Activated CD4-positive, alpha-beta memory T cell treated with anti-CD3 and anti-CD28 coated beads for 36 hours (primary cell): ENCODE measurements around the gene KCNQ1OT1. TPM values are rescaled to one million over a fixed set of nuclear protein-coding genes. Genes with fewer than 3 reads are reported as not detected.

Source experiments
- CTCF ChIA-PET: fragments of 350-600 bp; sonication (Branson Sonifier 250); formaldehyde crosslinking; loops from one replicate; lab custom pipeline; 2021; ENCODE audit warnings: antibody characterized with exemption, inconsistent platforms; lab: Charles Lee
- POLR2A ChIA-PET: fragments of 350-600 bp; sonication (Branson Sonifier 250); formaldehyde crosslinking; loops from one replicate; lab custom pipeline; 2021; ENCODE audit warnings: antibody characterized with exemption; lab: Charles Lee
- DNase-seq: peaks from one replicate; pipeline ENCODE4 v3.0.0-alpha.2; 2020
- H3K27ac Mint-ChIP-seq: one replicate; pipeline ENCODE4 v1.8.0; 2021; ENCODE audit warnings: mixed read lengths
- H3K27me3 Mint-ChIP-seq: one replicate; pipeline ENCODE4 v1.8.0; 2021; ENCODE audit warnings: mixed read lengths
- H3K36me3 Mint-ChIP-seq: one replicate; pipeline ENCODE4 v1.8.0; 2021; ENCODE audit warnings: mixed read lengths
- H3K4me1 Mint-ChIP-seq: one replicate; pipeline ENCODE4 v1.8.0; 2021; ENCODE audit warnings: low read depth, mixed read lengths
- H3K4me3 Mint-ChIP-seq: one replicate; pipeline ENCODE4 v1.8.0; 2021; ENCODE audit warnings: mild to moderate bottlenecking, mixed read lengths
- H3K9me3 Mint-ChIP-seq: one replicate; pipeline ENCODE4 v1.8.0; 2021; ENCODE audit warnings: mixed read lengths
- intact Hi-C: fragments of 100-400 bp; cut with micrococcal nuclease; formaldehyde crosslinking; loops from one replicate; pipeline ENCODE4 v1.15.1; 2023
- total RNA-seq, 2 experiments: library from RNA; stranded (reverse); gene quantifications; one replicate each; pipeline ENCODE4 v1.2.3, GENCODE V29; 2021

The KCNQ1OT1 gene
- total RNA-seq, 2 experiments from 2014 or later: 0.19 TPM

- H3K36me3 Mint-ChIP-seq: no peaks in the 10 kb centered on the region
- no peaks in the 10 kb centered on the region for H3K4me1 Mint-ChIP-seq
- H3K9me3 Mint-ChIP-seq: no peaks in the 10 kb centered on the region
- H3K27me3 Mint-ChIP-seq: no peaks in the 10 kb centered on the region
- ChIA-PET CTCF (no interaction called here), POLR2A (no interaction called here)
- H3K27ac Mint-ChIP-seq: no peak overlapping the region
- intact Hi-C loops: no loop called here
- no peak for DNase-seq
- no peak overlapping the region for H3K4me3 Mint-ChIP-seq
Observed at GRCh38 chr11:2732940-2733628, 33.3 kb upstream of the KCNQ1OT1 start.

GRCh38 chr11:2732261-2732939 lies 32.6 kb upstream of the KCNQ1OT1 start:
- H3K27me3 Mint-ChIP-seq: no peaks in the 10 kb centered on the region
- no peak for DNase-seq
- intact Hi-C loops: no loop called here
- no peaks in the 10 kb centered on the region for H3K36me3 Mint-ChIP-seq
- POLR2A ChIA-PET: no interaction called here
- no peaks in the 10 kb centered on the region for H3K9me3 Mint-ChIP-seq
- no peaks in the 10 kb centered on the region for H3K4me1 Mint-ChIP-seq
- H3K27ac Mint-ChIP-seq: no peak overlapping the region
- CTCF ChIA-PET: no interaction called here
- no peak overlapping the region for H3K4me3 Mint-ChIP-seq

- H3K4me3 Mint-ChIP-seq: no peak overlapping the region
- DNase-seq: no peak
- H3K9me3 Mint-ChIP-seq: no peaks in the 10 kb centered on the region
- H3K27me3 Mint-ChIP-seq: no peaks in the 10 kb centered on the region
- CTCF ChIA-PET: no interaction called here
- no peak overlapping the region for H3K27ac Mint-ChIP-seq
- no peaks in the 10 kb centered on the region for H3K4me1 Mint-ChIP-seq
- H3K36me3 Mint-ChIP-seq: no peaks in the 10 kb centered on the region
- intact Hi-C loops: no loop called here
- POLR2A ChIA-PET: no interaction called here
Observed at GRCh38 chr11:2731130-2732125, 31.6 kb upstream of the KCNQ1OT1 start.

- POLR2A ChIA-PET: no interaction called here
- Mint-ChIP-seq H3K4me1 (no peaks in the 10 kb centered on the region), H3K4me3 (no peak overlapping the region), H3K27ac (no peak overlapping the region), H3K9me3 (no peaks in the 10 kb centered on the region), H3K36me3 (no peaks in the 10 kb centered on the region), H3K27me3 (no peaks in the 10 kb centered on the region)
- no peak for DNase-seq
- CTCF ChIA-PET: no interaction called here
- intact Hi-C loops: no loop called here
Observed at GRCh38 chr11:2730272-2731129, 30.7 kb upstream of the KCNQ1OT1 start.

GRCh38 chr11:2729841-2730240 lies 30.0 kb upstream of the KCNQ1OT1 start:
- intact Hi-C loops: no loop called here
- no peak overlapping the region for H3K27ac Mint-ChIP-seq
- CTCF ChIA-PET: no interaction called here

GRCh38 chr11:2728663-2729332 lies 29.0 kb upstream of the KCNQ1OT1 start:
- Mint-ChIP-seq H3K4me1 (no peaks in the 10 kb centered on the region), H3K27ac (no peak overlapping the region), H3K27me3 (no peaks in the 10 kb centered on the region), H3K36me3 (no peaks in the 10 kb centered on the region), H3K9me3 (no peaks in the 10 kb centered on the region), H3K4me3 (no peak overlapping the region)
- intact Hi-C loops: no loop called here
- CTCF ChIA-PET: no interaction called here
- POLR2A ChIA-PET: no interaction called here
- no peak for DNase-seq

More at GRCh38 chr11:2729841-2730240, 30.0 kb upstream of the KCNQ1OT1 start:
- Mint-ChIP-seq H3K4me1 (no peaks in the 10 kb centered on the region), H3K27me3 (no peaks in the 10 kb centered on the region), H3K36me3 (no peaks in the 10 kb centered on the region), H3K9me3 (no peaks in the 10 kb centered on the region), H3K4me3 (no peak overlapping the region)
- POLR2A ChIA-PET: no interaction called here
- DNase-seq: no peak

GRCh38 chr11:2728128-2728662 lies 28.4 kb upstream of the KCNQ1OT1 start:
- H3K36me3 Mint-ChIP-seq: no peaks in the 10 kb centered on the region
- POLR2A ChIA-PET: no interaction called here

GRCh38 chr11:2726964-2727363 lies 27.2 kb upstream of the KCNQ1OT1 start:
- POLR2A ChIA-PET: no interaction called here
- no peaks in the 10 kb centered on the region for H3K4me1 Mint-ChIP-seq
- H3K27ac Mint-ChIP-seq: no peak overlapping the region

More at GRCh38 chr11:2728128-2728662, 28.4 kb upstream of the KCNQ1OT1 start:
- Mint-ChIP-seq H3K27me3 (no peaks in the 10 kb centered on the region), H3K4me3 (no peak overlapping the region), H3K9me3 (no peaks in the 10 kb centered on the region), H3K4me1 (no peaks in the 10 kb centered on the region), H3K27ac (no peak overlapping the region)
- CTCF ChIA-PET: no interaction called here
- no peak for DNase-seq
- intact Hi-C loops: no loop called here

GRCh38 chr11:2725368-2726300 lies 25.8 kb upstream of the KCNQ1OT1 start:
- H3K27ac Mint-ChIP-seq: no peak overlapping the region
- no peaks in the 10 kb centered on the region for H3K9me3 Mint-ChIP-seq
- DNase-seq: no peak
- H3K36me3 Mint-ChIP-seq: no peaks in the 10 kb centered on the region
- H3K4me3 Mint-ChIP-seq: no peak overlapping the region
- ChIA-PET POLR2A (no interaction called here), CTCF (no interaction called here)
- intact Hi-C loops: no loop called here
- no peaks in the 10 kb centered on the region for H3K27me3 Mint-ChIP-seq
- no peaks in the 10 kb centered on the region for H3K4me1 Mint-ChIP-seq

More at GRCh38 chr11:2726964-2727363, 27.2 kb upstream of the KCNQ1OT1 start:
- Mint-ChIP-seq H3K9me3 (no peaks in the 10 kb centered on the region), H3K4me3 (no peak overlapping the region), H3K36me3 (no peaks in the 10 kb centered on the region), H3K27me3 (no peaks in the 10 kb centered on the region)
- intact Hi-C loops: no loop called here
- CTCF ChIA-PET: no interaction called here
- no peak for DNase-seq

GRCh38 chr11:2724653-2725367 lies 25.0 kb upstream of the KCNQ1OT1 start:
- no peaks in the 10 kb centered on the region for H3K9me3 Mint-ChIP-seq
- no peak for DNase-seq
- ChIA-PET CTCF (no interaction called here), POLR2A (no interaction called here)
- H3K36me3 Mint-ChIP-seq: no peaks in the 10 kb centered on the region
- H3K27ac Mint-ChIP-seq: no peak overlapping the region
- no peaks in the 10 kb centered on the region for H3K27me3 Mint-ChIP-seq
- intact Hi-C loops: no loop called here
- no peak overlapping the region for H3K4me3 Mint-ChIP-seq
- no peaks in the 10 kb centered on the region for H3K4me1 Mint-ChIP-seq
